ENCODE measurements around the gene VSIG8.
A peak's percentile ranks its signal among the peaks of the same experiment; 100 is the strongest.
"Not testable (repeated sequence)": the region's sequence is repeated elsewhere in the genome, so short reads cannot be mapped to it uniquely, and the experiment has no call there.

The VSIG8 gene

GRCh38 chr1:159862557-159862956 lies at the start of gene VSIG8:
VSIG8 (minus strand) TSS chr1:159862657; CDS start chr1:159862521, 136 bp downstream.
- no peak for DNase-seq (ENCODE audit: low read depth)

GRCh38 chr1:159911326-159912070 lies 49.0 kb upstream of the VSIG8 start:
- no peak for DNase-seq (ENCODE audit: low read depth)

GRCh38 chr1:159908031-159908940 lies 45.8 kb upstream of the VSIG8 start:
- no peak for DNase-seq (ENCODE audit: low read depth)

GRCh38 chr1:159906960-159907359 lies 44.5 kb upstream of the VSIG8 start:
- DNase-seq (ENCODE audit: low read depth), result no peak

- DNase-seq (ENCODE audit: low read depth), result not testable (repeated sequence)
These were observed 41.6 kb upstream of the VSIG8 start for GRCh38 chr1:159904036-159904435.

DNA sequence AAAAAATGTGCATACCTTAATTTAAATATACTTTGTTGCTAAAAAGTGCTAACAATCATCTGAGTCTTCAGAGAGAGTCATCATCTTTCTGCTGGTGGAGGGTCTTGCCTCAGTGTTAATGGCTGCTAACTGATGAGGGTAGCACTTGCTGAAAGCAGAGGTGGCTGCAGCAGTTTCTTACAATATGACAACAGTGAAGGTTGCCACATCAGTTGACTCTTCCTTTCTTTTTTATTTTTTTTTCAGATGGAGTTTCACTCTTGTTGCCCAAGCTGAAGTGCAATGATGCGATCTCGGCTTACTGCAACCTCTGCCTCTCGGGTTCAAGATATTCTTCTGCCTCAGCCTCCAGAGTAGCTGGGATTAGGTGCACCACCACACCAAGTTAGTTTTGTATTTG lies 40.1 kb upstream of the VSIG8 start:
- DNase-seq (ENCODE audit: low read depth), result no peak

GRCh38 chr1:159900755-159901360 lies 38.4 kb upstream of the VSIG8 start:
- no peak for DNase-seq (ENCODE audit: low read depth)

GRCh38 chr1:159900086-159900680 lies 37.7 kb upstream of the VSIG8 start, which contains the start of gene CFAP45:
CFAP45 (minus strand) TSS chr1:159900165; CDS start chr1:159900098, 67 bp downstream.
- peak; percentile 74 for DNase-seq (ENCODE audit: low read depth)

GRCh38 chr1:159899634-159900033 lies 37.2 kb upstream of the VSIG8 start:
- not testable (repeated sequence) for DNase-seq (ENCODE audit: low read depth)

- DNase-seq (ENCODE audit: low read depth), result no peak
These were observed 36.1 kb upstream of the VSIG8 start for GRCh38 chr1:159898527-159898926.

- no peak for DNase-seq (ENCODE audit: low read depth)
These were observed 35.5 kb upstream of the VSIG8 start for GRCh38 chr1:159897962-159898361.

DNA sequence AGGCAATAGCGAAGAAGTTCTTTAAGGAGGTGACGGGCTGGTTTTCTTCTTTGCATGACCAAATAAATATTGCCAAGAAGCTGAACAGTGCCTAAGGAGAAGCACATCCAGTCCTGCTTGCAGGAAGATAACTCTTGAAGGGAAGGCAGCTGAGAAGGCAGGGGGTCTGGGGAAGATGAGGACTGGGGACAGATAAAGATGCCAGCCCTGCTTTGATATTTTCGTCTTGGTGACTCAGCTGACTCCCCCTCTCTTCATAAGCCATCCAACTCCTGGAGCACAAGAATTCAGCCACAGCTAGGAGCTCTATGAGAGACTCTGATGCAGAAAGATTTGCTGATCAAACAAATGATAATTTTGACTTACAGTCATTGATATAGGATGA lies 34.1 kb upstream of the VSIG8 start:
- no peak for DNase-seq (ENCODE audit: low read depth)

GRCh38 chr1:159895836-159896545 lies 33.5 kb upstream of the VSIG8 start:
- DNase-seq (ENCODE audit: low read depth), result no peak

GRCh38 chr1:159895286-159895685 lies 32.8 kb upstream of the VSIG8 start:
- no peak for DNase-seq (ENCODE audit: low read depth)

- DNase-seq (ENCODE audit: low read depth), result no peak
These were observed 30.5 kb upstream of the VSIG8 start for GRCh38 chr1:159892944-159893343.

- peak; percentile 84 for DNase-seq (ENCODE audit: low read depth)
These were observed 29.1 kb upstream of the VSIG8 start for GRCh38 chr1:159891275-159892157.

GRCh38 chr1:159890390-159890789 lies 27.9 kb upstream of the VSIG8 start:
- no peak for DNase-seq (ENCODE audit: low read depth)

DNA sequence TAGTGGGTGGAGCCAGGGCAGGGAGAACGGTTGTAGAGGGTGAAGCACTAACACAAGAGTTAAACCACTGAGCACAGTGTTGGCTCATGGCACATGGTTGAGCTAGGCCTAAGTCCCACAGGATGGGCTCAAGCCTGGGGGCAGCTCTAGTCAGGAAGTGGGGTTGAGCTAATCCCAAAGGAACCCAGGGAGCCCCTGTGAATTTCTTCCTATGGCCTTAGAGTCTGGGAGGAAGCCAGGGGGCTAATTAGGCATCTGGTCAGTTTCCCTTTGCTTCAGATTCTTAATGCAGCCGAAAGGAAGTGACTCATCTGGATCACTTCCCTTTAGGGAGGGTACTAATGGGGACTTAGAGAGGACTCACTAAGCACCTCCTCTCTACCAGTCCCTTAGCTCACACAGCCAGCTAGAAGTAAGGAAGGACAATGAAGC lies 27.4 kb upstream of the VSIG8 start:
- DNase-seq (ENCODE audit: low read depth), result peak; percentile 68

GRCh38 chr1:159889202-159889601 lies 26.7 kb upstream of the VSIG8 start:
- no peak for DNase-seq (ENCODE audit: low read depth)

DNA sequence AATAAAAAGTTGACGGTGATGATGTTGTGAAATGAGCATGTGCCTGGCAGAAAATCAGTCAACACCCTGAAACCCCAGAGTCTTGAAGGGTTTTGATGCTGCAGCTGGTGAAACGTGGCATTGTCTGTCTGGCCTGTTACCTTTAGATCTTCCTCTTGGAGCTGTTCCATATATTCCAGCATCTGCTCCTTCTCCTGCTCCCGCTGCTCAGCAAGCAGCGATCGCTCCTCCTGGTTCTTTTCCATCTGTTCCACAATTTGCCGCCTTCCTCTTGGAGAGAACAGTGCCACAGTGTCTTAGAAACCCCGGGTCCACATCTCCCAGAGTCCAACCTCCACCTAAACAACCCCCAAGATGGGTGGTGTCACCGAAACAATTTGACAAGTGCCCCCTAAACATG lies 21.8 kb upstream of the VSIG8 start:
- DNase-seq (ENCODE audit: low read depth), result no peak

All from amniotic epithelial cell (primary cell).